Neural progenitor cell (in vitro differentiated cells): ENCODE results near the gene SCAANT1. TPM values are rescaled to one million over a fixed set of nuclear protein-coding genes. Genes with fewer than 3 reads are reported as not detected.

ENCODE experiments used
- DNase-seq: peaks from one replicate; pipeline ENCODE4 v3.0.0-alpha.2; 2016; ENCODE audit warnings: low spot score
- H2AFZ ChIP-seq: fragments of 200-600 bp; sonication (generic); replicated peaks from 2 replicates; pipeline ENCODE4 v1.6.1; 2016; ENCODE audit warnings: antibody characterized with exemption
- H3F3A ChIP-seq: fragments of 200-600 bp; sonication (generic); 2 replicates; pipeline ENCODE4 v1.6.1; 2016; ENCODE audit warnings: antibody characterized with exemption, low read depth
- H3K27ac ChIP-seq: fragments of 200-600 bp; sonication (generic); 2 replicates; pipeline ENCODE4 v1.5.1; 2016; ENCODE audit warnings: mild to moderate bottlenecking
- H3K27me3 ChIP-seq: fragments of 200-600 bp; sonication (generic); 2 replicates; pipeline ENCODE4 v1.6.1; 2016; ENCODE audit warnings: mild to moderate bottlenecking, moderate library complexity
- H3K36me3 ChIP-seq: fragments of 200-600 bp; sonication (generic); 2 replicates; pipeline ENCODE4 v1.5.1; 2016
- H3K4me1 ChIP-seq: fragments of 200-600 bp; sonication (generic); 2 replicates; pipeline ENCODE4 v1.6.1; 2016; ENCODE audit warnings: mixed run types
- H3K4me2 ChIP-seq: fragments of 200-600 bp; sonication (generic); 2 replicates; pipeline ENCODE4 v1.6.1; 2016
- H3K4me3 ChIP-seq: fragments of 200-600 bp; sonication (generic); 2 replicates; pipeline ENCODE4 v1.5.1; 2016
- H3K79me2 ChIP-seq: fragments of 200-600 bp; sonication (generic); 2 replicates; pipeline ENCODE4 v1.6.1; 2016; ENCODE audit warnings: low read depth
- H3K9ac ChIP-seq: fragments of 200-600 bp; sonication (generic); 2 replicates; pipeline ENCODE4 v1.6.1; 2016
- H3K9me3 ChIP-seq: fragments of 200-600 bp; sonication (generic); 2 replicates; pipeline ENCODE4 v1.5.1; 2016; ENCODE audit warnings: low read depth
- H4K20me1 ChIP-seq: fragments of 200-600 bp; sonication (generic); 2 replicates; pipeline ENCODE4 v1.6.1; 2016; ENCODE audit warnings: low read depth
- H3K27ac Mint-ChIP-seq: 3 replicates; pipeline ENCODE4 v1.8.0; 2021; ENCODE audit warnings: mixed read lengths
- H3K27me3 Mint-ChIP-seq: 2 replicates; pipeline ENCODE4 v1.8.0; 2022; ENCODE audit warnings: low read depth, mild to moderate bottlenecking, inconsistent platforms, moderate library complexity, mixed read lengths; ENCODE audit not compliant: insufficient read depth
- H3K36me3 Mint-ChIP-seq: 3 replicates; pipeline ENCODE4 v1.8.0; 2021; ENCODE audit warnings: mixed read lengths
- H3K4me1 Mint-ChIP-seq: 3 replicates; pipeline ENCODE4 v1.8.0; 2021; ENCODE audit warnings: mixed read lengths
- H3K4me3 Mint-ChIP-seq: 3 replicates; pipeline ENCODE4 v1.8.0; 2021; ENCODE audit warnings: mild to moderate bottlenecking, moderate library complexity, mixed read lengths
- H3K9me3 Mint-ChIP-seq: 3 replicates; pipeline ENCODE4 v1.8.0; 2020; ENCODE audit warnings: mixed read lengths
- CTCF ChIP-seq: fragments of 200-600 bp; sonication (generic); IDR thresholded peaks from 2 replicates; pipeline ENCODE4 v1.5.1; 2017; ENCODE audit warnings: antibody characterized with exemption, mild to moderate bottlenecking
- EZH2 ChIP-seq: fragments of 200-600 bp; sonication (generic); IDR thresholded peaks from 2 replicates; pipeline ENCODE4 v1.6.1; 2017; ENCODE audit warnings: antibody characterized with exemption, mild to moderate bottlenecking, moderate library complexity
- EZH2phosphoT487 ChIP-seq: fragments of 200-600 bp; sonication (generic); IDR thresholded peaks from 2 replicates; pipeline ENCODE4 v1.6.1; 2017; ENCODE audit warnings: antibody characterized with exemption
- total RNA-seq: library from RNA; depleted of rRNA; stranded (reverse); fragments of >200 nt; gene quantifications from 2 replicates; pipeline ENCODE4 v1.2.3, GENCODE V29; 2015; ENCODE audit warnings: low replicate concordance

Gene SCAANT1
- total RNA-seq, 1 donor from 2014 or later, result not detected

GRCh38 chr3:63872135-63872924, 39.9 kb downstream of the SCAANT1 start:
- H3K9ac ChIP-seq, result no peak overlapping the region
- H3K4me3 Mint-ChIP-seq, result no peak overlapping the region
- peaks cover 95% of the 10 kb centered on the region for H3K79me2 ChIP-seq
- no peak overlapping the region for H2AFZ ChIP-seq
- no peaks in the 10 kb centered on the region for H3K27me3 ChIP-seq
- no peak overlapping the region for H3K4me3 ChIP-seq
- no peaks in the 10 kb centered on the region for H3K9me3 ChIP-seq
- no peak overlapping the region for H3K4me2 ChIP-seq
- no peak for DNase-seq
- H3K36me3 ChIP-seq, result no peaks in the 10 kb centered on the region
- H3K9me3 Mint-ChIP-seq, result no peaks in the 10 kb centered on the region
- no peaks in the 10 kb centered on the region for H3F3A ChIP-seq
- no peak for TF ChIP-seq CTCF
- TF ChIP-seq EZH2, result no peak
- no peak for TF ChIP-seq EZH2phosphoT487
- H4K20me1 ChIP-seq, result peaks cover 70% of the 10 kb centered on the region
- H3K4me1 ChIP-seq, result peaks cover 18% of the 10 kb centered on the region
- H3K36me3 Mint-ChIP-seq, result peaks cover 5% of the 10 kb centered on the region
- H3K27me3 Mint-ChIP-seq, result peaks cover 3% of the 10 kb centered on the region
- no peak overlapping the region for H3K27ac ChIP-seq
- H3K27ac Mint-ChIP-seq, result no peak overlapping the region
- peaks cover 25% of the 10 kb centered on the region for H3K4me1 Mint-ChIP-seq

GRCh38 chr3:63870615-63871005, 41.6 kb downstream of the SCAANT1 start:
- Histone ChIP-seq H4K20me1 (peaks cover 55% of the 10 kb centered on the region), H2AFZ (no peak overlapping the region), H3K27ac (no peak overlapping the region), H3K9ac (no peak overlapping the region), H3K4me2 (no peak overlapping the region), H3K27me3 (no peaks in the 10 kb centered on the region), H3K36me3 (no peaks in the 10 kb centered on the region), H3K4me1 (peaks cover 12% of the 10 kb centered on the region), H3K79me2 (peaks cover 94% of the 10 kb centered on the region), H3K9me3 (no peaks in the 10 kb centered on the region), H3F3A (no peaks in the 10 kb centered on the region), H3K4me3 (no peak overlapping the region)
- Mint-ChIP-seq H3K27me3 (peaks cover 3% of the 10 kb centered on the region), H3K27ac (no peak overlapping the region), H3K36me3 (peaks cover 11% of the 10 kb centered on the region), H3K4me1 (peaks cover 9% of the 10 kb centered on the region), H3K4me3 (no peak overlapping the region), H3K9me3 (no peaks in the 10 kb centered on the region)
- TF ChIP-seq CTCF, result no peak
- TF ChIP-seq EZH2phosphoT487, result no peak
- TF ChIP-seq EZH2, result no peak
- DNase-seq, result no peak

- H3K36me3 Mint-ChIP-seq, result peaks cover 15% of the 10 kb centered on the region
- H3K9me3 Mint-ChIP-seq, result no peaks in the 10 kb centered on the region
- Histone ChIP-seq H3K27ac (no peak overlapping the region), H4K20me1 (peaks cover 50% of the 10 kb centered on the region), H3K79me2 (peaks cover 93% of the 10 kb centered on the region), H3K4me3 (no peak overlapping the region), H3K9me3 (no peaks in the 10 kb centered on the region), H3K36me3 (no peaks in the 10 kb centered on the region), H3K9ac (no peak overlapping the region), H3K4me1 (peaks cover 14% of the 10 kb centered on the region), H2AFZ (no peak overlapping the region), H3F3A (no peaks in the 10 kb centered on the region), H3K4me2 (no peak overlapping the region), H3K27me3 (no peaks in the 10 kb centered on the region)
- peaks cover 10% of the 10 kb centered on the region for H3K4me1 Mint-ChIP-seq
- H3K27me3 Mint-ChIP-seq, result peaks cover 3% of the 10 kb centered on the region
- TF ChIP-seq EZH2phosphoT487 (no peak), EZH2 (no peak), CTCF (no peak)
- H3K27ac Mint-ChIP-seq, result no peak overlapping the region
- H3K4me3 Mint-ChIP-seq, result no peak overlapping the region
- no peak for DNase-seq
Observed at GRCh38 chr3:63869940-63870614, 42.1 kb downstream of the SCAANT1 start.
